NCI-H146 treated with DMSO at 0.1 percent for 48 hours (cell line): ENCODE data around the gene EPHB2.

Experiments
- DNase-seq: peaks from one replicate; lab custom pipeline; 2025; ENCODE audit not compliant: unreplicated experiment; lab: John Stamatoyannopoulos, UW

Gene EPHB2

DNA sequence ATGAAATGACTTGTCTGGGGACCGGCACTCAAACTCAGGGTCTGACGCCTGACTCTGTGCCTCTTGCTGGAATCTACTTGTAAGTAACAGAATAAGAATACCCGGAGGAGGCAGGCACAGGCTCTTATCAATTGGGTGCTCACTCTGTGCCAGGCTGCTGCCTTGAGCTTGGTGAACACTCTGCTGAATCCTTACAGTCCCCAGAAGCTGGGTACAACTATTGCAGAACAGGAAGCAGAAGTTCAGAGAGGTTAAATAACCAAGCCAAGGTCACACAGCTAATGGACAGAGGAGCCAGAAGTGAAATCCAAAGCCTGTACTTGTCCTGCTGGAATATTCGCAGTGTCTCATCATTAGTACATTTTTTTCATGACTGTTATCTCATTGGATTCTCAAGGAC is 86.0 kb downstream of the EPHB2 start:
- DNase-seq: no peak

GRCh38 chr1:22798083-22798482 is 87.4 kb downstream of the EPHB2 start:
- no peak for DNase-seq

DNA sequence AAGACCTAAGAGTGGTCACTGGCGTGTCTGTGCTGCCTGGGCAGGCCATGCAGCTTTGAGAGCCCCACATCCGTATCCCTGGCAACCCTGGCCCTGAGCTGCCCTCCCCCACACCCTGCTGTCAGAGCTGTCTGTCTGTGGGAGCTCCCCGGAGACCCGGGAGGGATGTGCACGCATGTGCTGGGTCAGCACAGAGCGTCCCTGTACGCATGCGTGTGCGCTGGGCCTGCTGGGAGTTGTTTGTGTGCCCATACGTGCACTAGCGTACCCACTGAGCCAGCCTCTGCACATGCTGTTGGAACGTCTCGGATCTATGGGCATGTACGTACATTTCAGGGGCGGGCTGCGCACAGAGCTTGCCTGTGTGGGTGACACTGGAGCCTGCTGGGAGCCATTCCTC is 89.3 kb downstream of the EPHB2 start:
- DNase-seq: no peak

- DNase-seq: no peak
Observed at GRCh38 chr1:22800629-22801028, 90.0 kb downstream of the EPHB2 start.

GRCh38 chr1:22801347-22801746 is 90.7 kb downstream of the EPHB2 start:
- no peak for DNase-seq

DNA sequence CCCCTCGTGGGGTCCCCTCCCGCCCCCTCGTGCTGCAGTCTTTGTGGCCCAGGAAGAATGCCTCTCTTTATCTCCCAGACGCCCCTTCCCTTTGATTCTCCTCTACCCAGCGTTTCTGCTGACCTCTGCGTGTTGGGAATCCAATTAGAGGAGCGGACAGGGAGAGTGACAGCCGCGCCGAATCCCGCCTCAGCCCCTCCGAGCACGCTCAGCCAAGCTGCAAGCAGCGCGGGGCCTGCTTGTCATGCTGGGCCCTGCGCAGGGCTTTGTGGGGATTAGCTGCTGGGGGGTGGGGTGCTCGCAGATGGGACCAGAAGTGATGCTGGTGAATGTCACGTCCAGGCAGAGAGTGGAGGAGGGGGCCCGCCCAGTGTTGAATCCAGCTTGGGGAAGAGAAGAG is 91.1 kb downstream of the EPHB2 start:
- no peak for DNase-seq

DNA sequence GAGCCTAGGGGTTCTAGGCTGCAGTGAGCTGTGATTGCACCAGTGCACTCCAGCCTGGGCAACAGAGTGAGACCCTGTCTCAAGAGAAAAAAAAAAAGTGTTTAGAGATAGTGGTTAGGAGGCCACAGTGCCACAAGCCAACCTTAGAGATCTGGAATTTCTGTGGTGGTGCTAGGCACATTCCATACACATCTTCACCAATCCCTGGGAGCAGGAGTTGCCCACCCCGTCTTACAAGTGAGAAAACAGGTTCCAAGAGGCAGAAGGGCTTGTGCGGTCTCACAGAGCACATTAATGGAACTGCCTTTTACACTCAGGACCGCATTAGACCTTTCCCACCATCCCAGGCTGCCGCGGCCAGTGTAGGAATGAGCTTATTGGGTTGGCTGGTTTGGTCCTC is 93.2 kb downstream of the EPHB2 start:
- no peak for DNase-seq

DNA sequence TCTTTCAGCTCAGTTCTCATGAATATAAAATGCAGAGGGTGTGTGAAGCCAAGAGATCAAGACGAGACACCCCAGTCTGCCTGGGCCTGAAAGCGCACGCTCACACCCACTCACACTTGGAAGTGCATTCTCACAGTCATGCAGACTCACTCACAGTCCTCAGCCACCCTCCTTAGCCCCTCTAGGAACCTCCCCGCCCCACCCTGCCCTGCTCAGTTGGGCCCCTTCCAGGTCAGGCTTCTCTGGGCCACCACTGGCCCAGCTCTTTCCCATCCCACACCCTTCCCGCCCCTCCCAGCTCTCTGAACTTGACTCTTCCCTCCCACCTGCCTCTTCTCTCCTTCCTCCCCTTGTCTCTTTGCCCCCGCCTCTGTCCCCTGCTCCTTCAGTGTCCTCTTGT is 93.8 kb downstream of the EPHB2 start:
- DNase-seq: no peak

- no peak for DNase-seq
Observed at GRCh38 chr1:22804969-22805671, 94.5 kb downstream of the EPHB2 start.

DNA sequence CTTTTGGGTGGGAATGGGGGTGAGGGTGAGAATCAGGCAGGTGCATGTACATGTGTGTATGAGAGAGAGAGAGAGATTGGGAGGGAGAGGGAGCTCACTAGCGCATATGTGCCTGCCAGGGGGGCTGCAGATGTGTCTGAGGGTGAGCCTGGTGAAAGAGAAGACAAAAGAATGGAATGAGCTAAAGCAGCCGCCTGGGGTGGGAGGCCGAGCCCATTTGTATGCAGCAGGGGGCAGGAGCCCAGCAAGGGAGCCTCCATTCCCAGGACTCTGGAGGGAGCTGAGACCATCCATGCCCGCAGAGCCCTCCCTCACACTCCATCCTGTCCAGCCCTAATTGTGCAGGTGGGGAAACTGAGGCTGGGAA is 95.0 kb downstream of the EPHB2 start:
- no peak for DNase-seq

- peak; percentile 59 for DNase-seq
Observed at GRCh38 chr1:22806584-22806983, 95.9 kb downstream of the EPHB2 start.

GRCh38 chr1:22807340-22807739 is 96.7 kb downstream of the EPHB2 start:
- DNase-seq: no peak

GRCh38 chr1:22808186-22808675 is 97.6 kb downstream of the EPHB2 start:
- DNase-seq: no peak

GRCh38 chr1:22808676-22809483 is 98.2 kb downstream of the EPHB2 start:
- no peak for DNase-seq

- DNase-seq: no peak
Observed at GRCh38 chr1:22809783-22810182, 99.1 kb downstream of the EPHB2 start.

DNA sequence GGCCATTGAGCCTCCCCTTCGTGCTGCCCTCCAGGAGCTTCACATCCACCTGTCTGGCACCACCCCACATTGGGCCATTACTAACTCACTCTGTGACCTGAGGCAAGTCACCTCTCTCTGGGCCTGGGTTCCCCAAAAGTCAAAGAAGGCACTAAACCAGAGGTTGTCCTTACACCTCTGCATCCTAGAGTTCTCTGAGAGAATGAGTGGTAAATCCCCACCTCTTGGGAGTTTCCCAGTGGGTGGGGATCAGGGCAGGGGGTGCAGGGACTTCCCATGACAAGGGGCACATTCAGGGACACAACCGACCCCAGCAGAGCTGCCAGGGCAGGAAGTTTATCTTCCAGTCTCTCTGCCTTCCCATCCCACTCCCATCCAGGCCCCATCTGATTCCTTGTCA is 99.7 kb downstream of the EPHB2 start:
- no peak for DNase-seq

- no peak for DNase-seq
Observed at GRCh38 chr1:22812092-22812880, 101.6 kb downstream of the EPHB2 start.

- DNase-seq: no peak
Observed at GRCh38 chr1:22812993-22813790, 102.6 kb downstream of the EPHB2 start.

GRCh38 chr1:22814176-22815042 is 103.8 kb downstream of the EPHB2 start:
- no peak for DNase-seq

DNA sequence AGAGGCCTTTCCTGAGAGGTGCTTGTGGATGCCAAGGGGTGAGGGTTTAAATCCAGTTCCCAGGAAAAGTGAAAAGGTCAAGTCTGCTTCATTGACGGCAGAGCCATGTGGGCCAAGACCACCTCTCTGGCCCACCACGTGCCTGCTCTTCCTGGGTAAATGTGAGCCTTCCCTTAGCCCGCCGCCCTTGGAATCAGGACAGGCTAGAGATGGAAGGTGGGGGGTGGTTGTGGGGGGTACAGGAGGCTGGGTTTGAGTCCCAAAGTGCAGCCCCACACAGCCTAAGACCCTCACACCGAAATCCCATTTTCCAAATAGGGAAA is 104.4 kb downstream of the EPHB2 start:
- no peak for DNase-seq
